NB4 (cell line): Measurements from ENCODE around the gene ZRANB3.

Experiments used
- MYC ChIP-seq: IDR thresholded peaks from 2 replicates; pipeline ENCODE4 v1.6.1; 2011; ENCODE audit warnings: low read depth, low read length
- POLR2A ChIP-seq: IDR thresholded peaks from 2 replicates; pipeline ENCODE4 v1.6.1; 2011; ENCODE audit warnings: mild to moderate bottlenecking; ENCODE audit not compliant: insufficient read length; ENCODE audit errors: extremely low read depth
- TF ChIP-seq, protein P1 (sequence below): IDR thresholded peaks from one replicate; pipeline ENCODE4 v1.5.1; 2012; ENCODE audit warnings: low read depth, low read length

DNA sequence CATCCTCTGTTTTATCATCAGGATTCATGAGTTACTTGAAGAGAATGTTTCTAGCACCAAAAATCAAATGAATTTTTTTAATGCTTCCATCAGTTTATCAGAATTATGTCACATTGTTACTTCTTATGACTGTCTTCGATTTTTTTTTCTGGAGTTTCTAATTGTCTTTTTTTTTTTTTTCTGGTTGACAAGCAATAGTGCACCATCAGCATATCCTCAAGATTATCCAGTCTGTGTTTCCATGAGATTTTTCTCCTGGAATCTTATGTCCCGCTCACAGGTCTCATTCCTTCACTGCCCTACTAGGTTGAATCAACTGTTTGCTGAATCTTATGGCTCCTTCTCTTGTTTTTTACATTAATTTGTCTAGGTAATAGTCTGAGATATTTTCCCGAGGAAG lies 16.3 kb upstream of the ZRANB3 start:
- TF ChIP-seq, protein P1, sequence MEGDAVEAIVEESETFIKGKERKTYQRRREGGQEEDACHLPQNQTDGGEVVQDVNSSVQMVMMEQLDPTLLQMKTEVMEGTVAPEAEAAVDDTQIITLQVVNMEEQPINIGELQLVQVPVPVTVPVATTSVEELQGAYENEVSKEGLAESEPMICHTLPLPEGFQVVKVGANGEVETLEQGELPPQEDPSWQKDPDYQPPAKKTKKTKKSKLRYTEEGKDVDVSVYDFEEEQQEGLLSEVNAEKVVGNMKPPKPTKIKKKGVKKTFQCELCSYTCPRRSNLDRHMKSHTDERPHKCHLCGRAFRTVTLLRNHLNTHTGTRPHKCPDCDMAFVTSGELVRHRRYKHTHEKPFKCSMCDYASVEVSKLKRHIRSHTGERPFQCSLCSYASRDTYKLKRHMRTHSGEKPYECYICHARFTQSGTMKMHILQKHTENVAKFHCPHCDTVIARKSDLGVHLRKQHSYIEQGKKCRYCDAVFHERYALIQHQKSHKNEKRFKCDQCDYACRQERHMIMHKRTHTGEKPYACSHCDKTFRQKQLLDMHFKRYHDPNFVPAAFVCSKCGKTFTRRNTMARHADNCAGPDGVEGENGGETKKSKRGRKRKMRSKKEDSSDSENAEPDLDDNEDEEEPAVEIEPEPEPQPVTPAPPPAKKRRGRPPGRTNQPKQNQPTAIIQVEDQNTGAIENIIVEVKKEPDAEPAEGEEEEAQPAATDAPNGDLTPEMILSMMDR, result no peak
- no peak for TF ChIP-seq POLR2A
- TF ChIP-seq MYC, result no peak
